NCI-H748 (cell line): ENCODE measurements around the gene ZNF543.
"Not testable (repeated sequence)": the region's sequence is repeated elsewhere in the genome, so short reads cannot be mapped to it uniquely, and the experiment has no call there.

ENCODE experiments used
- DNase-seq: peaks from one replicate; lab custom pipeline; 2025; ENCODE audit not compliant: unreplicated experiment; lab: John Stamatoyannopoulos, UW

ZNF543 gene

DNA sequence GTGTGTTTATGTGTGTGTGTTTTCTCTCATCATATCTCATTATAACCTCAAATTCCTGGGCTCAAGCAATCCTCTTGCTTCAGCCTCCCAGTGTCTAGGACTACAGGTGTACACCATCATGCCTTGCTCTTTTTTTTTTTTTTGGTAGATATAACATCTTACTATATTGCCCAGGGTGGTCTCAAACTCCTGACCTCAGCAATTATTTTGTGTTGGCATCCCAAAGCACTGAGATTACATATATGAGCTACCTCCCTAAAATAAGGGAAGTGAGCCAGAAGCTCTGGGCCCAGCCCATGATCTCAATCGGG lies 448 bp upstream of the ZNF543 start:
- DNase-seq: no peak

DNA sequence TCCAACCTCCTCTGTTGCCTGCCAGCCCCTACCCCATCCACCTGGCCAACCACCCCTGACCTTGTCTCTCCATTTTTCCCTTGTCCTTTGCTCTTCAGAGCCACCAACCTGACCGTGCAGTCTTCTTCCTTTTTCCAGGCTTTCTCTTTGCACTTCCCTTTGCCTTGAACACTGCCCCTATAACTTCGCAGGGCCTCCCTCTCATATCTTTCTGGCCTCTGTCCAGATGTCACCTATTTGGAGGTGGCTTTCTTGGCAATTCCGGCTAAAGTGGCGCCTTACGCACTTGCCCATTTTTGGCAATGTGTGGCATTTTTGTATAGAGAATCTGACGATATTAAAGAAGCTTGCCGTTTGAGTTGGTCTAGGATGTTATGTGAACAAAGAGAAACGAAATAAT lies 844 bp downstream of the ZNF543 start:
- no peak for DNase-seq

DNA sequence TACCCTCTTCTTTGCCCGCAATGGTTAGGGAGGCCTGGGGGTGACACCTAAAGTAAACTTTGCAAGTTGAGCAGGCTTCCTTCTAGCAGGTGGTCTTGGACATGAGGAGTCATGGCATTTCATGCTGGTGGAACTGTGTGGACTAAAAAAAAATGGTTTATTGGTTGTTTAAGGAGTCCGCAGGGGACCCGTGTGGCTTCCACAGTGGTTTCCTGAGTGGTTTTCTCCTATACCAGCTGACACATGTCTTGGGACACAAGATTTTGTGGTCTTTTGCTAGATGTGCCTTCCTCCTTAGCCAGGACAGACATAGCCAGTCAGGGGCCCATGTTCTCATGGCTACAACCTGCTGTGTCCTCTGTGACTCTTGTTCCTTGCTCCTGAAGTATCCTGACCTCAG lies 1.5 kb downstream of the ZNF543 start:
- DNase-seq: no peak

DNA sequence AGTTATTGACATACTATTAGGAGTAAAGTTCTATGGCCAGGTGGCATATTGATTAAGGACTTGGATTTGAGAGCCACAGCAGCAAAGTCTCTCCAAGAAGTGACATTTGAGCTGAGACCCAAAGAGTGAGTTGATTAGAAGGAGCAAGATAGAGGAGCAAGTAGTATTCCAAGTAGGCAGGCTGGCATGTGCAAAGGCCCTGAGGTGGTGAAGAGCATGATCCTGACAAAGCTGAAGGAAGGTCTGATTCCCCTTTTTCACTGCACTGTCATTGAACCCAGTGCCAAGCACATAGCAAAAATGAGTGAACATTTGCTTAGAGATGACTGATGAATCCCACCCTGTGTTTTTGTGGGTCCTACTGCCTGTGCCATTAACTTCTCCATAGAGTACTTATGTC lies 4.7 kb downstream of the ZNF543 start:
- no peak for DNase-seq

DNA sequence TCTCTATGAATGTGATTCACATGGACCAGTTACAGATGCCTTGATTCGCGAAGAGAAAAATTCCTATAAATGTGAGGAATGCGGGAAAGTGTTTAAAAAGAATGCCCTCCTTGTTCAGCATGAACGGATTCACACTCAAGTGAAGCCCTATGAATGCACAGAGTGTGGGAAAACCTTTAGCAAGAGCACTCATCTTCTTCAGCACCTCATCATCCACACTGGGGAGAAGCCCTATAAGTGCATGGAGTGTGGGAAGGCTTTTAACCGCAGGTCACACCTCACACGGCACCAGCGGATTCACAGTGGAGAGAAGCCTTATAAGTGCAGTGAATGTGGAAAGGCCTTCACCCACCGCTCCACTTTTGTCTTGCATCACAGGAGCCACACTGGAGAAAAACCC lies 7.7 kb downstream of the ZNF543 start:
- DNase-seq: no peak

DNA sequence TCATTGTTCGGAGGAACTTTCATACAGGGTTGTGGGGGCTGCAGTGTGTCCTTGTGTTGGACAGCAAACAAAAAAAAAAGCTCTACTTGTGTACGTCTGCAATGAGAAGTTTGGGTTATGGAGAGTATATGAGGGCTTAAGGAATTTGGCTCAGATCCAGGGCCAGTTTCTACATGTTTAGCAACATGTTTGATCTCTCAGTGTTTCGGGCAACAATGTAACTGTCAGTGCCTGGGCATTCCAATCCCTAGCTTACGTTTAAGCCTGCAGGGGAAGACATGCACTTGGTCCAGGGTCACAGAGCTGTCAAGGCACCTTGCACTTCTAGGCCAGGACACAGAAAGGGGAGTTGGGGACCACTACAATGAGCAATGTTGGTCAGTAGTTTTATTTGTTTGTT lies 13.9 kb downstream of the ZNF543 start:
- no peak for DNase-seq

DNA sequence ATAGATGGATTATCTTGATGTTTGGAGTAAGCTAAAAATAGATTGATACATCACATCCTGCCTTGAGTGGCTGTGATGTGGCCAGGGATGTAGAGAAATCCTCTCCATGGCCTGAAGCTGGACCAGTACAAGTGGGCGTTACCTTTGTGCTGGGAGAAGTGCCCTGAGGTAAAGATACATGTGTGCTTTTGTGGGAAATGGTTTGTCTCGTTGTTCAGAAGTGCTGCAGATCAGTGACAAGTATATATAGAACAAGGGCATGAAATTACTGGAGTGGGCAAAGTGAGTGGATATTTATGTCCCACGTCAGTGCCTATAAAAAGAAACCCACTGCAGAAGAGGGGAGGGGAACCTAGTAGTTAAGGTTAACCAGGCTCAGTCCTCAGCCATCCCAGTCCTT lies 18.6 kb downstream of the ZNF543 start:
- no peak for DNase-seq

DNA sequence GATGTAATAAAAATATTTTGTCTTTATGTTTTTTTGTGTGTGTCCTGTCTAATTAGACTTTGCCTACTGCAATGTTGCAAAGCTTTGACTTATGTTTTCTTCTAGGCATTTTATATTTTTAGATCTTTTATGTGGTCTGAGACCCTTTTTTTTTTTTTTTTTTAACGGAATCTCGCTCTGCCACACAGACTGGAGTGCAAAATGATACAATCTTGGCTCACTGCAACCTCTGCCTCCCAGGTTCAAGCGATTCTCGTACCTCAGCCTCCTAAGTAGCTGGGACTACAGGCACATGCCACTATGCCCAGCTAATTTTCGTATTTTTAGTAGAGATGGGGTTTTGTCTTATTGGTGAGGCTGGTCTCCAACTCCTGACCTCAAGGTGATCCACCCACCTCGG lies 22.3 kb downstream of the ZNF543 start:
- no peak for DNase-seq

DNA sequence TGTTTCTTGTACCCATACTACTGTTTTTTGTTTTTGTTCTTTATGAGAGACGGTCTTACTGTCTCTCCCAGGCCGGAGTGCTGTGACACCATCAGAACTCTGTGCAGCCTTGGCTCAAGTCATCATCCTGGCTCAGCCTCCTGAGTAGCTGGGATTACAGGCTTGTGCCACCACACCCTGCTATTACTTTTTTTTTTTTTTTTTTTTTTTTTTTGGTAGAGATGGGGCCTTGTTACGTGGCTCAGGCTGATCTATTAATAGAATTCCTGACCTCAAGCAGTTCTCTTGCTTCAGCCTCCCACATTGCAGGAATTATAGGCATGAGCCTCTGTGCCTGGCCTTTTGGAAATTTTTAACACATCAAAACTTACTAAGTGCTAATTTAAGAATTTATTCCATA lies 27.9 kb downstream of the ZNF543 start:
- no peak for DNase-seq

DNA sequence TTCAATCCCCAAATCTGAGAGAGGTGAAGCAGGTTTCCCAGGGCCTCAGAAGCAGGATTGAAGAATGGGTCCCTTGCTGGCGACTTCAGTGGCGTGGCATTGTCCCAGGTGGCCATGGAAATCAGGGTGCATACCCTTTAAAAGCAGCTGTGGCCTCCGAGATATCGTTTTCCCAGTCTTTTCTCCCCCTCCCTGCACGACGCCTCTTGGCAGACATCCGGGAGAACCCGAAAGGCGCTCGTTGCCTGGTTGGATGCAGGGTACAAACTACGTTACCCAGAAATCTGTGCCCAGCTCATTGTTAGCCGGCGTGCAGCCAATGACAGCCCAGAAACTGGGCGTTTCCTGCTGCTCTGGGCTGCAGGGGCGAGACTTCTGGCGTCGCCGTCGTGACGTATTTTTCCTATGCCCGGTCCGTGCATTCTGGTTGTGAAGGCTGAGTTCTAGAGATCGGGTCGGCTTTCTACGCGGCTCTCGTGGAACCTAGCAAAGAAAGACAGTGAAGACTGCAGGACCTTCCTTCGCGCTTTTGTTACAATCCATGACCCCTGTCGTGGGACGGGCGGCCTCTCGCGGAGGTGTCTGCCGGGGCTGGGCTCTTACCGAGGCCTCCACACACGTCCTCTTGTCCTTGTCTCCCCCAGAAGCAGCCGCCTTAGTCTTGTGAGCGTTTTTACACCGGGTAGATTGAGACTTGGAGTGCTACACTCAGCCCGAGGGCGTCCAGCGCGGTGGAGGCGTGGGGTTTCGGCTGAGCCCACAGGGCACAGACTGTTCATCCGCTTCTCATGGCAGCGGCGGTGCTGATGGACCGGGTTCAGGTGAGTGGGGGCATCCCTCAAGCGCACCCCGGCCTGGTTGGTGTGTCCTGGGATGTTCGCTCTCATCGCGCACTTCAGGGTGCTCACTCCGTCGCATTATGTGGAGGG lies 30.9 kb downstream of the ZNF543 start, which contains the start of gene ZNF304:
Gene ZNF304 (plus strand): TSS at position 395 of the 929 bp plus-strand sequence. CDS start 394 bp downstream, at position 789.
- DNase-seq: peak; percentile 99

DNA sequence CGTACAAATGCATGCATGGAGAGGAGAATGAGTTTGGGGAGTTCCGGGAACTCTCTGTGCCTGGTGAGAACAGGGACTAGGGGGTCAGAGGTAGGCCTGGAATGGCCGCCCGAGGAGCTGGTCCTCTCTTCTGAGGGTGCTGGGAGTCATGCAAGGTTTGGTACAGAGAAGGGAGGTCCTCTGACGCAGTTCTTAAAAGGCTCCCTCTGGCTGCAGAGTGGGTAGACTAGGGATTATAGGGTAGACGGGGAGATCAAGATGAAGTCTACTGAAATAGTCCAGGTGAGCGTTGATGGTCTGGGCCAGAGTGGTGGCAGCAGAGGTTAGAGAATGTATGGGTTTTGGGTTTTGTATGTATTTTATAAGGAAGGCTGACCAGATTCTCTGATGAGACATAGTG lies 31.6 kb downstream of the ZNF543 start:
- DNase-seq: peak; percentile 23

DNA sequence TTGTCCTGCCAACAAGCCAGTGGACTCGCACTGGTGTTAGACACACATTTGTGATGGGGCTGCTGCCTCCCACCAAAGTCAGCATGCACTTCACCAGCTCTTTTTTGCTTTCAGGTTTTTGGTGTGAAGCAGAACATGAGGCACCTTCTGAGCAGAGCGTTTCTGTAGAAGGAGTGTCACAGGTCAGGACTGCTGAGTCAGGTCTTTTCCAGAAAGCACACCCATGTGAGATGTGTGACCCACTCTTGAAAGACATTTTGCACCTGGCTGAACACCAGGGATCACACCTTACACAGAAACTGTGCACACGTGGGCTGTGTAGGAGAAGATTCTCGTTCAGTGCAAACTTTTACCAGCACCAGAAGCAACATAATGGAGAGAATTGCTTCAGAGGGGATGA lies 35.6 kb downstream of the ZNF543 start:
- DNase-seq: no peak

DNA sequence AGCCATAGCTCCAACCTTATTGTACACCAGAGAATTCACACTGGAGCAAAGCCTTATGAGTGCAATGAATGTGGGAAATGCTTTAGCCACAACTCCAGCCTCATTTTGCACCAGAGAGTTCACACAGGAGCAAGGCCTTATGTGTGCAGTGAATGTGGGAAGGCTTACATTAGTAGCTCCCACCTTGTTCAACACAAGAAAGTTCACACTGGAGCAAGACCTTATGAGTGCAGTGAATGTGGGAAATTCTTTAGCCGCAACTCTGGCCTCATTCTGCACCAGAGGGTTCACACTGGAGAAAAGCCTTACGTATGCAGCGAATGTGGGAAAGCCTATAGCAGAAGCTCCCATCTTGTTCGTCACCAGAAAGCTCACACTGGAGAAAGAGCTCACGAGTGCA lies 37.1 kb downstream of the ZNF543 start:
- no peak for DNase-seq

DNA sequence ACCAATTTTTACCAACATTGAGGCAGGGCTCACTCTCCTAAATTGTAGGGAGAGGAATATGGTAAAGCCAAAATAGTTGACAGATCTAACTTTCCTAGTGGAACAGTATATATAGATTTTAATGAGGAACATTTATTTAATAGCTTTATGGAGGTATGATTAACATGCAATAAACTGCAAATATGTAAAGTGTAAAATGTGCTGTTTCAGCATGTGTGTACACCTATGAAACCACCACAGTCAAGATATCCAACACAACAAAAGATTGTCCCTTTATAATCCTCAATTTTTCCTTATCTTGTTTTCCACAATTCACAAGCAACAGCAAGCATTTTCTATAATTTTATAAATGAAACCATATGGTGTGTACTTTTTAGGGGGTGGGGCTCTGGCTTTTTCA lies 39.0 kb downstream of the ZNF543 start:
- DNase-seq: no peak

DNA sequence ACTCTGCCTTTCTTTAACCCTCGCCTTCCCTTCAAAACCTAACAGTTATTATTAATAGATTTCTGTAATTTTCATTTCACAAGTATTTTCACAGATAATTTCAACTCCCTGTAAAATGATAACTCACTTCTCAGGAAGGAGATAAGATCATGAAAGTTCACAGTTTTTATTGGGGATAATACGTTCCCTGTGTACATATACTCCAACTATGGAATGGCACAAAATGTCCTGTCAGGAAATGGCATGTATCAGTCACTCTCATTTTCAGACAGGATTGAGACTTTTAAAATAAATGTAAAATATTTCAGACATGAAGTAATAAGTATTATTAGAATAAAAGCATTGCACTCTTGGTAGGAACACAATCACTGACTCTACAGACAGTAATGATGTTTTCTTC lies 42.1 kb downstream of the ZNF543 start:
- no peak for DNase-seq

DNA sequence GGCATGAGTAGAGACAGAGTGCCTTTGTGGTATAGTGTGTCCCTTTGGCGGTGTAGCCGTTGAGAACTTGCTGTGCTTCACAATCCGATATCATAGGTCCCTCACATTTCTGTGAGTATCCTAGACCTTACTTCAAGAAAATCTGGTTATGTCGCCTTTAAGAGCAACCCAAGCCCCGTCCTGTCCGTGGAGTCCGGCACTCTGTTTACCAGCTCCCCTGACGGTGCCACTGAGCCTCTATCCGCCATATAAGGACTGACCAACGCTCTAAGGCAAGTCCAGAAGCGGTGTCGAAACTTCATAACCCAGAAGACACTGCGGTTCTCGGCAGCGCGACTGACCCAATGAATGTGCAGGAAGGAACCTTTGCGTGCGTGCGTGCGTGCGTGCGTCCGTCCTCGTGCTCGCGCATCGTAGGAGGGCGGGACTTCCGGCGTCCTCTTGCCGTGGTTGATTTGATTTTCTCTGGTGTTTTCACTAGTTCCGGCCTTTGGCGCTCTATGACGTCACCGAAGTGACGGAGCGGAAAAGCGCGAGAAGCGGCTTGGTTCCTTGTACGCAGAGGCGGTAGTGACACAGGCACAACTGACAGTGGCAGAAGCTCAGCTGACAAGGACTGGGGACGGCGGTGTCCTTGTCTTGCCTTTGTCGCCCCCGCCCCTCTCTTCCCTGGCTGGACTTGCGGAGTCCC lies 42.9 kb downstream of the ZNF543 start, which contains the start of the genes TRAPPC2B and ZNF547:
Gene TRAPPC2B (plus strand): TSS at position 555 of the 691 bp plus-strand sequence. CDS start 1,283 bp downstream, outside the sequence.
Gene ZNF547 (plus strand): TSS at position 555 of the 691 bp plus-strand sequence. CDS start 5,005 bp downstream, outside the sequence.
- DNase-seq: peak; percentile 100

DNA sequence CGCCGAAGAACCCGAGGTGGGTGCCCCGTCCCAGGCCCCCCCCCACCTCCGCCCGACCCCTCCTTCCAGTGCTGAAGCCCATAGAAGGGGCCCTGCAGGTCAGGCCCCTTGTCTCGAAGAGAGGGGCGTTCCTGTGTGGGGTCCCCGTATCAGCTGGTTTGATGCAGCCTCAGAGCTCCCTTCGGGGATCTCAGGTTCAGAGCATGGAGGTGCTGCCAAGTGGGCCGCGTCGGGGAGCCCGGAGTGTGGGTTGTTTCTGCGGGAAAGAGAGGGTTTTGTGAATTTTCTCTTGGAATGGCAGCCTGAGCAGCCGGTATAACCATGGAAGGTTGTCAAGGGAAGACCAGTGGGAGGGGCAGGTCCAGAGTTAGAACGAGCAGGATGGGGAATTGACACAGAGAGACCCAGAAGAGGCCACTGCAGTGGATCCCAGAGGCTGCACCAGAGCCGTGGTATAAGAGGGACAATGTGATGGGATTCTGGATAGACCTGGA lies 43.5 kb downstream of the ZNF543 start:
- peak; percentile 57 for DNase-seq

DNA sequence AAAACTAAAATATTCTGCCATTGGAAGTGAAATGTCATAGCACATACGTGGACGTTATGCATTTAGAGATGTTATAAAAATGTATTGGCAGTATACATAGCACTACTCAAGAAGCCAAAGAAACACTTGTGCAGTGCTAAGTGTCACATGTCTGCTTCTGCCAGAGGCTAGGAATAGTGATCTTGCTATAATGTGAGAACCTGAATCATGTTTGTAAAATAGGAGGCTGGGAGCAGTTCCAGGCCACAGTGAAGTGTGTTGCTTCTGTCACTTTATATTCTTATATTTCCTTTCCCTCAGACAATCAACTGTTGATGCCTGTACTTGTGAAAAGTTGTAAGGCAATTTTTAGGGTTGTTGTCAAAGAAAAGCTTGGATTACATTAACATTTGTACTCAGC lies 46.5 kb downstream of the ZNF543 start:
- no peak for DNase-seq

DNA sequence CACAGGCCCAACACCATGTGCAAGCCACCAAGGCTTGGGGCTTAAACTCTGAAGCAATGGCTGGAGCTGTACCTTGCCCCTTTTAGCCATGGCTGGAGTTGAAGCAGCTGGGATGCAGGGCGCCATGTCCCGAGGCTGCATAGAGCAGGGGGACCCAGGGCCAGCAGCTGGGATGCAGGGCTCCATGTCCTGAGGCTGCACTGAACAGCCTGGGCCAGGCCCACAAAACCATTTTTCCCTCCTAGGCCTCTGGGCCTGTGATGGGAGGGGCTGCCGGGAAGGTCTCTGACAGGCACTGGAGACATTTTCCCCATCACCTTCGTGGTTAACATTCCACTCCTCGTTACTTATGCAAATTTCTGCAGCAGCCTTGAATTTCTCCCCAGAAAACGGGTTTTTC lies 53.9 kb downstream of the ZNF543 start:
- DNase-seq: no peak

DNA sequence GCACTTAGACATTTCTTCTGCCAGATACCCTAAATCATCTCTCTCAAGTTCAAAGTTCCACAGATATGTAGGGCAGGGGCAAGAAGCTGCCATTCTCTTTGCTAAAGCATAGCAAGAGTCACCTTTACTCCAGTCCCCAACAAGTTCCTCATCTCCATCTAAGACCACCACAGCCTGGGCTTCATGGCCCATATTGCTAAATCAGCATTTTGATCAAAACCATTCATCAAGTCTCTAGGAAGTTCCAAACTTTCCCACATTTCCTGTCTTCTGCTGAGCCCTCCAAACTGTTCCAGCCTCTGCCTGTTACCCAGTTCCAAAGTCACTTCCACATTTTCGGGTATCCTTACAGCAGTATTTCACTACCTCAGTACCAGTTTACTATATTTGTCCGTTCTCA lies 54.4 kb downstream of the ZNF543 start:
- not testable (repeated sequence) for DNase-seq

DNA sequence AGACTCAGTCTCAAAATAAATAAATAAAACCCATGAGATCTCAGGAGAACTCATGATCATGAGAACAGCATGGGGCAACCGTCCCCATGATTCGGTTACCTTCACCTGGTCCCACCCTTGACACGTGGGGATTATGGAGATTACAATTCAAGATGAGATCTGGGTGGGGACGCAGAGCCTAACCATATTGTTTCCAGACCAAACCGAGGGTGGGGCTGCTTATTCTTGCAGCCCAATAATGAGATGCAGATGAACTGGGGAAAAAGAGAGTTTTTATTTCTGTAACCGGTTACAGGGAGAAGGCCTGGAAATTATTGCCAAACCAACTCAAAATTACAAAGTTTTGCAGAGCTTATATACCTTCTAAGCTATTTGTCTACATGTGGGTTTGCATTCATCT lies 55.9 kb downstream of the ZNF543 start:
- DNase-seq: no peak
